HG03159 (cell line): ENCODE results near the gene LMO7.
"Not testable (repeated sequence)": the region's sequence is repeated elsewhere in the genome, so short reads cannot be mapped to it uniquely, and the experiment has no call there.

Experiments used
- ATAC-seq: cut with Tn5 transposase; IDR thresholded peaks from one replicate; pipeline ENCODE4 v1.9.1; 2021; ENCODE audit warnings: mild to moderate bottlenecking, moderate library complexity; ENCODE audit not compliant: unreplicated experiment

Gene LMO7

DNA sequence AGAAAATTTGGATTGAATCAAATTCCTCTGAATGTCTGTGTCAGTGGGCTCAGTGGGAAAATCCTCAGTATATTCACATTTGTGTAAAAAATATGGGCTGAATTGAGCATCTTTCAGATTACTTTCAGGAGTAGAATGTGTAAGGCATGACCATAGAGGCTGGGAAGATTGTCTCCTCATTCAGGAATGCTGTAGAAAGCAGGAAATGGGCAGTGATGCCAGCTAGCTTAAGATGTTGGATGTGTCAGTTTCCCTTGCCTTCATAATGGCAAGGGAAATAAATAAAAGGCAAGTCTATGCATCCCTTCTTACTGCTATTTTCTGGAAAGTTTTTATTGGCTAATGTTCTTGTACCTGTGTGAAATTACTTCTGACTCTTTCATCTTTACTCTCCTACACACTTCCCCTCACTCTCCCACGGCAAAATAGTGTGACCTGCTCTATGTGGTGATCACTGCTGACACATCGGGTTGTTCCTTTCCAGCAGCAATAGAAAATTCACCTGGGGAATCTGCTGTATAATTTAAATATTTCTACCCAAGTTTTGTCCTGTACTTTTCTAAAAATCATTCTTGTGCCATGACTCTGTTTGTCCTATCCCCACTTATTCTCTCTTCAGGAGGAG lies 103.2 kb downstream of the LMO7 start:
- ATAC-seq = peak; percentile 52

DNA sequence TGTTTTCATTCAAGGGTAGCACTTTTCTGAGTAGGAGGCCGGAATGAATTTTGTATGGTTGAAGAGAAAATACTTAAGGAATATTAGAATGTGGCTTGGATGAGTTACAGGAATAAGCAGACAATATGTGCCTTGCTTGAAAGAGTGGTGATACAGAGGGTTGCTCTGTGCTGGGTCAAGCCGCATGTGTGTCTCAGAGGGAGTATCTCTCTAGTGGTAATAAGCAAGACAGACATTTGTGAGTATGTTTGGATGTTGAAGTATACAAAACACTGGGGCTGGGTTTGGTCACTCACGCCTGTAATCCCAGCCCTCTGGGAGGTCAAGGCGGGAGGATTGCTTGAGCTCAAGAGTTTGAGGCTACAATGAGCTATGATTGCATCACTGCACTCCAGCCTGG lies 103.9 kb downstream of the LMO7 start:
- no peak for ATAC-seq

DNA sequence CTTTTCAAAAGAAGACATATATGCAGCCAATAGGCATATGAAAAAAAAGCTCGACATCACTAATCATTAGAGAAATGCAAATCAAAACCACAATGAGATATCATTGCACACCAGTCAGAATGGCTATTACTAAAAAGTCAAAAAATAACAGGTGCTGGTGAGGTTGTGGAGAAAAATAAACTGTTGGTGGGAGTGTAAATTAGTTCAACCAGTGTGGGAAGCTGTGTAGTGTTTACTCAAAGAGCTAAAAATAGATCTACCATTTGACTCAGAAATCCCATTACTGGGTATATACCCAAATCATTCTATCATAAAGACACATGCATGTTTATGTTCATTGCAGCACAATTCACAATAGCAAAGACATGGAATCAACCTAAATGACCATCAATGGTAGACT lies 106.9 kb downstream of the LMO7 start:
- ATAC-seq = not testable (repeated sequence)

DNA sequence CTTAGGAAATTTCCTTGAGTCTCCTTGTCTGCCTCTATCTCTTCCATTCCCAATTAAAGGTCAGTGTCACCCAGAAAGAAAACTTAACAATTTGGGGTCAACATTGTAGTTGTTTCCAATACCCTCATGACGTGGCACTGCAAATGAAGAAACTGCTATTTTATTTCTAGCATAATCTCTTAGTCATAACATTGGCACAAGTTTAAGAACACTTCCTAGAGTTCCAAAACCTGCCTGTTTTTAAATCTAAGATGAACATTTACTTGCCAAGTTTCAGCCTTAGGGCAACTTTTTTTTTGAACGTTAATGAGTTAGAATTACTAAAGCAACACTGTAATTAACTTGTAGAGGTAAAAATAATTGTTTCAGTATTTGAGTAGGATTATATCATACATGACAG lies 108.0 kb downstream of the LMO7 start:
- ATAC-seq = no peak

DNA sequence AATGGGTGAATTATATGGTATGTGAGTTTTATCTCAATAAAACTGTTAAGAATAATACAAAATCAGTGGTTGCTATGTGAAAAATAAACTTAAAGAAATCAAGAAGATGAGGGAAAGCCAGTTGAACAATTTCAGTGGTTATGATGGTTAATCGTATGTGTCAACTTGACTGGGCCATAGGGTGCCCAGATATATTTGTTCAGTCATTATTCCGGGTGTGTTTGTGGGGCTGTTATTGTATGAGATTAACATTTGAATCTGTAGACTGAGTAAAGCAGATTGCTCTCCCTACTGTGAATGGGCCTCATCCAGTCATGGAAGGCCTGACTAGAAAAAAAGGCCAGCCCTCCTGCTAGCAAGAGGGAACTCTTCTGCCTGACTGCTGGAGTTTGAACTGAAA lies 109.3 kb downstream of the LMO7 start:
- no peak for ATAC-seq

DNA sequence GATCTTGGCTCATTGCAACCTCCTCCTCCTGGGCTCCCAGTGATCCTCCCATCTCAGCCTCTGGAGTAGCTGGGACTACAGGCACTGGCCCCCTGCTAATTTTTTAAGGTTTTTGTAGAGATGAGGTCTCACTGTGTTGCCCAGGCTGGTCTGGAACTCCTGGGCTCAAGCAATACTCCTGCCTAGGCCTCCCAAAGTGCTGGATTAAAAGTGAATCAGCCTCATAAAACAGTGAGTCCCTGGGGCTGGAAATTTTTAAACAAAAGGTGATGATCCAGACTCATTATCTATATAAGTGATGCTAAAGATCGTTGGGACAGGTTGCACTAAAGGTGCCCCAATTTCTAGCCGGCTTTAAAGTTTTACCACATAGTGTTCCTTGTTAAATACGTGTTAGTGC lies 112.7 kb downstream of the LMO7 start:
- no peak for ATAC-seq

GRCh38 chr13:75749407-75749806 lies 113.3 kb downstream of the LMO7 start:
- no peak for ATAC-seq

GRCh38 chr13:75751350-75751749 lies 115.2 kb downstream of the LMO7 start:
- ATAC-seq = no peak

- ATAC-seq = no peak
These were observed 116.7 kb downstream of the LMO7 start for GRCh38 chr13:75752826-75753225.

DNA sequence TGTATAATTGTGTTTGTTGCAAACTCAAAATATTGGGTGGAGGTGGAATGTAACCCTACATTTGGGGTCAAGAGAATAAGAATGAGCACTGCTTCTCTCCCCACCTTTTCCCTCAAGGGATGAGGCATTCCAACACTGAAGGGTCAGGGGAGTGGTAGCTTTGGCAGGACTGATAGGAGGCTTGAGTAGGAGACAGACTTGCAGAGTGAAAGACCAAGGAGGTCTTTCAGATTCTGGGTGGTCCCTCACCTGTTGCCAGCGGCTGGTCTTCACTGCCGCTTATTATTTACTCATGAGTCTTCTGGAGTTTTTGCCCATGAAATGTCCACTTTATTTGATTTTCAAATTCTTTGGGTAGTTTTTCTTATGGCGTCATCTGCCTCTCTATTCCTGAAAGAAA lies 118.8 kb downstream of the LMO7 start:
- ATAC-seq = no peak

DNA sequence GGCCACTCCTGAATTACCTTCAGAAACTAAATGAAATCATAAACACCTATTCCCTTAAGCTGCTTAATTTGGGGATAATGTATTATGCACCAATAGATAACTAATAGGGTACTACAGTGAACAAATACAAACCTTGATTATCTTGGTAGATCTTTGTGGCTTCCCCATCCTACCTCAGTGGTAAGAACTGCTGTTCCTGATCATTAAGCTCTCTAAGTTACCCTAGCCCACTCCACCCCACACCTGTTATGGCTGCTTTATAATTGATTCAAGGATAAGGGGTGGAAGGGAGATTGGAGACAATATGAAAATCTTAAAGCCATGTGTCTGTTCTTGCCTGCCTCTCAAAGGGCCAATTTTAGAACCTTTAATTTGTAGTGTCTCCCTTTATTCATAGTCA lies 121.2 kb downstream of the LMO7 start:
- ATAC-seq = no peak

GRCh38 chr13:75759531-75759930 lies 123.4 kb downstream of the LMO7 start:
- ATAC-seq = no peak

GRCh38 chr13:75760131-75761021 lies 124.2 kb downstream of the LMO7 start:
- ATAC-seq = peak; percentile 59

DNA sequence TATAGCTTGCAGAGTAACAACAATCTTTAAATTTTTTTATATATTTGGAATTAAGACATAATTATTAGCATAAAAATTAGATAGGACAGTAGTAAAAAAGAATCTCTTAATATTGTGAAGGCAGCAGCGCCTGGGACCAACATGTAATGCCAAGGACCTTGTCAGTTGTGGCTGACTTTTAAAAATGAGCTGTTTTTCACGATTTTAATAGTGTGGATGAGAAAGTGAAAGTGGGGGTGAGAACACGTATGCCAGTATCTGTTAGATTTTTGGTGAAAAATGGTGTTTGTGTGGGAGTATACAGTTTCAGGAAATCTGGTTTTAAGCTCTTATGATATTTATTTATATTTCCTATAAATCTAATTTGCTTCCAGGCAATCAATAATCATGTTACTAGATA lies 125.2 kb downstream of the LMO7 start:
- peak; percentile 26 for ATAC-seq

- ATAC-seq = peak; percentile 89
These were observed 126.2 kb downstream of the LMO7 start for GRCh38 chr13:75762076-75762937.

DNA sequence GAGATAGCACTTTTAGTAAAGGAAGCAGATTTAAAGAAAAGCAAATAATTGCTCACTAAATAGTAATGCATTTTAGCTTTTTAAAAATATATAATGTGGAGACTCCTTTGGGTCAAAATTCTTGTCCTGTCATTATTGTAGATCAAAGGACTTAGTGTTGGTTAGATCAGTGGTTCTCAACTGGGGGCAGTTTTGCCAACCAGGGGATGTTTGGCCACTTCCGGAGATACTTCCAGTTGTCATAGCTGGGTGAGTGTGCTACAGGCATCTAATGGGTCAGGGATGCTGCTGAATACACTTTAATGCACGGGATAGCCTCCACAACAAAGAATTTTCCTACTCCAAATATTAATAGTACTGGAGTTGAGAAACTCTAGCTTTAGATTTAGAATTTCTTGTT lies 126.8 kb downstream of the LMO7 start:
- peak; percentile 7 for ATAC-seq

- ATAC-seq = no peak
These were observed 127.4 kb downstream of the LMO7 start for GRCh38 chr13:75763512-75763911.

GRCh38 chr13:75764251-75764925 lies 128.3 kb downstream of the LMO7 start:
- ATAC-seq = no peak

GRCh38 chr13:75764926-75765310 lies 128.8 kb downstream of the LMO7 start:
- ATAC-seq = no peak

GRCh38 chr13:75766636-75767035 lies 130.5 kb downstream of the LMO7 start:
- ATAC-seq = no peak
